Nucleus accumbens (tissue), 56 donors: ENCODE measurements around the gene ITGA1.
"Not testable (repeated sequence)": the region's sequence is repeated elsewhere in the genome, so short reads cannot be mapped to it uniquely, and the experiment has no call there.

ENCODE experiments used
- DNase-seq, 56 donors: peaks; one replicate each; lab custom pipeline; 2025; lab: John Stamatoyannopoulos, UW

The ITGA1 gene

DNA sequence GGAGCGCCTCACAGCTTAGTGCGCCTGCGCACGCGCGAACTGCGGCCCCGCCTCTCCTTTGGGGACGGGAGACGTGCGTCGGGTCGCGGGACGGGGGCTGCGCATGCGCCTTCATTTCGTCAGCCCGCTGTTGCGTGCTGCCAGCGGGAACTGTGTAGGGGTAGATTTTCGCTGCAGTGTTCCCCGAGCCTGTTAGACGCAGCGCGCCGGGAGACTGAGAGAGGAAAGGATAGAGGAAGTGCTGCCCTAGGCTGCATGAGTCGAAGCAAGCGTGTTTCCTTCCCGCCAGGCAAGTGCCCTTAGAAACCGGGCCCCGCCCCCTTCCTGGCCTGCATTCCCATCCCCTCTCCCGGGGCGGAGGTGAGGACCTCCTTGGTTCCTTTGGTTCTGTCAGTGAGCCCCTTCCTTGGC, 12.3 kb downstream of the ITGA1 start:
- DNase-seq: peak; percentile 39 to 97 (median 90)

DNA sequence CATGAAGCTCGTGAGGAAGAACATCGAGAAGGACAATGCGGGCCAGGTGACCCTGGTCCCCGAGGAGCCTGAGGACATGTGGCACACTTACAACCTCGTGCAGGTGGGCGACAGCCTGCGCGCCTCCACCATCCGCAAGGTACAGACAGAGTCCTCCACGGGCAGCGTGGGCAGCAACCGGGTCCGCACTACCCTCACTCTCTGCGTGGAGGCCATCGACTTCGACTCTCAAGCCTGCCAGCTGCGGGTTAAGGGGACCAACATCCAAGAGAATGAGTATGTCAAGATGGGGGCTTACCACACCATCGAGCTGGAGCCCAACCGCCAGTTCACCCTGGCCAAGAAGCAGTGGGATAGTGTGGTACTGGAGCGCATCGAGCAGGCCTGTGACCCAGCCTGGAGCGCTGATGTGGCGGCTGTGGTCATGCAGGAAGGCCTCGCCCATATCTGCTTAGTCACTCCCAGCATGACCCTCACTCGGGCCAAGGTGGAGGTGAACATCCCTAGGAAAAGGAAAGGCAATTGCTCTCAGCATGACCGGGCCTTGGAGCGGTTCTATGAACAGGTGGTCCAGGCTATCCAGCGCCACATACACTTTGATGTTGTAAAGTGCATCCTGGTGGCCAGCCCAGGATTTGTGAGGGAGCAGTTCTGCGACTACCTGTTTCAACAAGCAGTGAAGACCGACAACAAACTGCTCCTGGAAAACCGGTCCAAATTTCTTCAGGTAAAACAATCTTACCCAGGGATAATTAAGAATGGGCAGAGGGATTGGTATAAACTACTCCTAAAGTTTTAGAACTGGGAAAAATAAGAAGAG, 12.9 kb downstream of the ITGA1 start:
- DNase-seq: peak in 43 of 56 donors; percentile 9 to 69 (median 42)

DNA sequence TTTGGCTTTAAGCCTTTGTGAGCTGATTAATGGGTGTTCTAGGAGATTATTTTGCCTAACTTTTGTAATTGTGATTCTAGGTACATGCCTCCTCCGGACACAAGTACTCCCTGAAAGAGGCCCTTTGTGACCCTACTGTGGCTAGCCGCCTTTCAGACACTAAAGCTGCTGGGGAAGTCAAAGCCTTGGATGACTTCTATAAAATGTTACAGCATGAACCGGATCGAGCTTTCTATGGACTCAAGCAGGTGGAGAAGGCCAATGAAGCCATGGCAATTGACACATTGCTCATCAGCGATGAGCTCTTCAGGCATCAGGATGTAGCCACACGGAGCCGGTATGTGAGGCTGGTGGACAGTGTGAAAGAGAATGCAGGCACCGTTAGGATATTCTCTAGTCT, 13.6 kb downstream of the ITGA1 start:
- DNase-seq: peak in 10 of 56 donors; percentile 1 to 25 (median 6)

DNA sequence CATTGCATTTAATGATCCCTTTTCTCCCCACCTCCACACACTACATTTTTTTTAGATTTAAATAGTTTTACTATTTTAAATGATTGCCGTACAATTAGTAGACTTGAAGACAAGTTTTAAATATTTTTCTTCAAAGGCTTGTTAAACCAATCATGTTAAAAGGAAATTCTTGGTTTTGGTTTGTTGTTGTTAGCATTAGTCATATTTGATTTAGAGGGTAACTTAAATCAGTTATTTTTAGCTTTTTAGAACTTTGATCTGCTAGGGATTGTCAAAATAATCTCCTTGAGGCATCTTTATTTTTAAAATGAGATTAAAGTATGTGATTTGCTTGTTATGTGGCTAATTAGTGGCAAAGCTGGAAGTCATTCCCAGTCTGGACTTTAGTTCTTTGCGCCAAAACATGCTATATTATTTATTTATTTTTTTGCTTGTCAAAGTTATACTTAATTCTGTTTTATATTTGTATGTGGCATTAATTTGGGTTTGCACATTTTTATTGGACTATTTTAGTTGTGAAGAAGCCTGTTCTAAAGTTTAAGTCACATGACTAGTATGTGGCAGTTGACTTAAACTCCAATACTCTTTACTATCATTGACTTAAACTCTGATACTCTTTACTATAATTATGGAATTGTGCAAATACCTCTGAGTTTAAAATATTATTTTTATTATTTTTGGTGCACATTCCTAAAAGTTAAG, 14.7 kb downstream of the ITGA1 start:
- DNase-seq: no peak

DNA sequence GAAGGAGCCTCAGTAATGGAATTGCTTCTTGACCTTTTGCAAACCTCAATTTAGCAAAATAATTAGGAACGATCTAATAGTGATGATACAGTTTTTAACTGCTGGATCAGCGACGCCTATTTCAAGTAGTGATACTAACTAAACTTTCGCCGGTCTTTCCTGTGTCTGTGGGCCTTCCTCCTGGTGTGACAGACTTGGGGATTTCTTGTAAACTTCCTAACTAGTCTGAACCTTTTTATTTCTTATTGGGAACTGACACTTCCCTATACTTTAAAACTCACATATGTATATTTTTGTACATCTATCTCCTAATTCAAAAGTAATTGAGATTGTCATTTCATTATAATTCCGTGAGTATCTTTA, 15.2 kb downstream of the ITGA1 start:
- no peak for DNase-seq

DNA sequence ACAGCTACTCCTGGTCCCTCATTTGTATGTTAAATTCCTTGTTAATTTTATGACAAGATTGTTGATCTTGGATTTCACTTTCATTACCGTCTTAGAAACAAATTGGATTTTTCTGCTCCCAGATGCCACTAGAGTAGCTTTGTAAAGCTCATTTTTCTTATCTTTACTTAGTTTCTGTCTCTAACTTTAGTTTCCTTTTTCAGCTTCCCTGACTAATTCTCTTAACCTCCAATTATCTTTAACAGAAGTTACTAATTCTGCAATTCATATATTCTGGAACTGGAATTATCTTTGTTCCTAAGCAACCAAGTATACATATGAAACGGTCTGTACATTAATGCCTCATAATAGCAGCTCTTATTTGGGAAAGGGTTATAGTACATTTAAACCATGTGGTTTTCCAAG, 16.7 kb downstream of the ITGA1 start:
- DNase-seq: no peak

DNA sequence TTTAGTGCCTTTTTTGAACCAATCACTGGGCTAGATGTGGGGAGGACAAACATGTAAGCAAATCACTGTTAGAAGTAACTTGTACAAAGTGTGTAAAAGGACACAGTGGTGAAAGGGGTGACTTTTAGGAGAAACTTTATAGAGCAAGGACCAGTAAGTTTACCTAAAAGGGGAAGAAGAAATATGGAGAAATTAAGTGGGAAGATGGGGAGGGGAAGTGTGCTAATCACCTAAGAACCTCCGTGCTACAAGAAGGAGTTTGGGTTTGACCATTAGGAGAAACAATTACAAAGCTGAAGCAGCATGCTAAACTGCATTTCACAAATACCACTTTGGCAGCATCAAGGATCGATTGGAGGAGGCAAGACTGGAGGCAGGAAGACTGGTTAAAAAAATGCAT, 17.3 kb downstream of the ITGA1 start:
- no peak for DNase-seq

DNA sequence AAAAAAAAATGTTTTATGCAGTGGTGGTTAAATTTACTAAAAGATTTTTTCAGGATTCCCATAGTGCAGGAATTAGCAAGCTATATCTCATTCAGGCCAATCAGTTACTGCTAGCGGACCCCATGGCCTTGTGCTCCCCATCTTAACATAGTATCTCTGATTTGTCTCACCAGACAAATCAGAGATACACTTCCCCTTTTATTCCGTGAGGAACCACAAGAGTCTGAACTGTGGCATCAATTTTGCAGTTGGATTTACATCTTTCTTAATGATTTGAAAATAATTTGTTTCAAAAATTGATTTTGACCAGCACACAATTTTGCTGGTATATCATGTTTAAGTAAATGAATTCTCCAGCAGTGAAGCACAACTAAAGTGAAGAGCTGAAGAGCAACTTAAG, 17.9 kb downstream of the ITGA1 start:
- no peak for DNase-seq

DNA sequence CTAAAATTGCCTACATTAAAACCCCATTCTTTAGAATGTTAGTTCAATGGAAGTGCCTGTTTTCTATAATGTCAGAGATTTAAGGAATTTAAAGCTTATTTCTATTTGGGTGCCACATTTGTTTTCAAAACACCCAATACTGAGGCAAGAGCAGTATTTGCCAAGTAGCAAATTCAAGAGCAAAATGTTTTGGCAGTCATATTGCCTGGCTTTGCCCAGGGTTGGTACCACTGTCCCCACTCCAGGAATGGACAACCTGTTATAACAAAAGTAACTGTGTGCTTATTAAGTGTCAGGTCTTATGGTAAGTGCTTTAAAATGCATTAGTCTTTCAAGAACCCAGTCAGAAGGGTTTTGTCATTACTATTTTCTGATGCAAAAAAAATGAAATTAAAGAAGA, 19.3 kb downstream of the ITGA1 start:
- peak in 2 of 56 donors; percentile 1 to 2 for DNase-seq

DNA sequence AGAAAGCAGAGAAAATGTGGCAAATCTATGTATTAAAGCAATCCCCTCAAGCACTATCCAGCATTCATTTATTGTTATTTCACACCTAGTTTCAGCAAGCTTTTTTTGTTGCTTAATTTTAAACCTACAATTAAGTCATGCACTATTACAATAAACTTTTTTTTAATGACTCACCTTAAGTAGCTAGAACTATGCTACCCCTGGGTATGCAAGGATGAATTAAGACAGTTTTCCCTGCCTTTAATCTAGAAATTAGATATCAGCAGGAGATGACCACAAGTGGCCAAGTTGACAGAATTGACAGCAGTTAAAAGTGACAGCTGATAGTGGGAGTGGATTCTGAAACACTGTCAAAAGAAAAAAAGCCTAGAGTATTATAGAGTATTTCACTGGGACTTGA, 20.0 kb downstream of the ITGA1 start:
- DNase-seq: no peak

DNA sequence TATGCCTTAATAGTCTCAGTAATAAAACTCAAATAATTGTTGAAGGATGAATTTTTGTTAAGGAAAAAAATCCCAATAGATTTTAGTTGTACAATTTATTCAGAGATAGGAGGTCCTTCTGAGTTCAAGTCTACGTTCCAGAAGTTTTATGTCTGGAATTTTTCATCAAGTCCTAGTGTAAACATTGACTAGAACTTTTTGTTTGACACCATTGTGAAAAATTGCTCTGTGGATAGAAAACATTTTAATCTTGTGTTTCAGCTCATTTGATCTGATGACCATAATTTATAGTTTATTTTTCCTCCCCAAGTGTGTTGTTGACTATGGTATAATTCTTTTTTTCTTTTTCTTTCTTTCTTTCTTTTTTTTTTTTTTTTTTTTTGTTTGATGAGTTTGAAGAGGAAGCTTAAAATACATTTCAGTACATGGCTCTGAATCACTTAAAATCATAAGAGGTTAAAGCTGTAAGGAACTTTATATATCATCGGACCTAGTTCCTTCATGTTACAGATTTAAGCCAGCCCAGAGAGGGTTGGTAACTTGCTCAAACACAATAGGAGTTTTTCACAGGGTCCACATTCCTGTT, 20.7 kb downstream of the ITGA1 start:
- DNase-seq: no peak

DNA sequence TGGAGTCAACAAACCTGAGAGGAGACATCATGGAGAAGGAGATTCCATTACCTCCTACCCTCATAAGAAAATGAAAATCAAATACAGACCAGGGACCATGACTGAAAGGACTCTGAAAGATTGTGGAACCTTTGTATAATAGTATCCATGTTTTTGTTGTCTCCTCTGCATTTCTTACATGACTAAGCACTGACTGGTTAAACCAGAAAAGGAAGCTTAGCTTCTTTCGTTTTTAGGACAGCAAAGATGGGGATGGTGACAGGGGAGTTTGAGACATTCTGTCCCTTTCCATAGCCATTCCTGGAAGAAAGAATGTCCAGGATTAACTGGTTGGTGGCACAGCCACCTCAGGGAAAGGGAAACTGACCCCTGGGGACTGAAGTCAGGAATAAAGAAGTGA, 22.2 kb downstream of the ITGA1 start:
- no peak for DNase-seq

DNA sequence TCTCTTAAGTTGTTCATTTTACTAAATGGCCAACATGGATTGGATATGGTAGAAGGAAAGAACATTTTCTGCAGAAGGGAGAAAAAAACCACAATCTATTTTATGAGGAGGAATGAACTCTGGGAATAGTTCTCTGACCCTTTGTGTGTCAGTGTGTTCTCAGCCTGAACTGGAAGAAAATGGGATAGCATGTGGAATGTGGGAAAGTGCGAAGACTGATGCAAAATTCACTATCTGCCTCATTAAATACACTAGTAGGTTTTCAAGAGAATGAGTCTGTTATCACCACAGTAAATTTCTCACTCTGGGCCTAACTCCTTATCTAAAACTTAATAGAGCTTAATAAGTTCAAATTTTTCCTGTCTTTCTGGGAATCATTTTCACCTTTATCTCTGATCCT, 22.7 kb downstream of the ITGA1 start:
- no peak for DNase-seq

DNA sequence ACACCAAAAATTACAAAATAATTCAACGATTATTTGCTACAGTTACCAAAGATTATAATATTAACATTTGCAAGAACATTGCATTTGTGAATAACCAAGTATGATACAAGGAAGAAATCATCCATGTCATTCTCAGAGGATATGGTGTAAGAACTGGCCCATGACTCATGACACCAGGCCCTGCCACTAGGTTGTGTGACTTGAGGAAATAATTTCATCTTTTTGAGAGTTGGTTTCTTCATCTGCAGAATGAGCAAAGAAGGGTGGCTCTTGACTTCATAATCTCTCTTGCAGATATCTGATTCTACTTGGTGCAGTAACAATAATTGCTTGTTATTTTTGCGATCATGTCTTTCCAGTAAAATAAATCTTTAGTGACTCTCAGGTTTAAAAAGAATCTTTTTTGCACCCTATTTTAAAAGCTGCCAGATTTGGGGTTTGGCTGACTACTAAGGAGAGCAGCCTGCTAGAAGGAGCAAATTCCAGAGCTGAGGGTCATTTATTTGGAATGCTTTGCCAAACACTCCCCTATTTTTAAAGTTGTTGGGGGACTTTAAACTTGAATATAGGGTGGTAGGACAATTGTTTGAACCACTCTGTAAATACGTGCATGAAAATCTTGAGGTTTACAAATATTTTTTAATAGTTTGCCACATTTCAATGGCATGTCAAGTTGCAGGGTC, 23.5 kb downstream of the ITGA1 start:
- no peak for DNase-seq

DNA sequence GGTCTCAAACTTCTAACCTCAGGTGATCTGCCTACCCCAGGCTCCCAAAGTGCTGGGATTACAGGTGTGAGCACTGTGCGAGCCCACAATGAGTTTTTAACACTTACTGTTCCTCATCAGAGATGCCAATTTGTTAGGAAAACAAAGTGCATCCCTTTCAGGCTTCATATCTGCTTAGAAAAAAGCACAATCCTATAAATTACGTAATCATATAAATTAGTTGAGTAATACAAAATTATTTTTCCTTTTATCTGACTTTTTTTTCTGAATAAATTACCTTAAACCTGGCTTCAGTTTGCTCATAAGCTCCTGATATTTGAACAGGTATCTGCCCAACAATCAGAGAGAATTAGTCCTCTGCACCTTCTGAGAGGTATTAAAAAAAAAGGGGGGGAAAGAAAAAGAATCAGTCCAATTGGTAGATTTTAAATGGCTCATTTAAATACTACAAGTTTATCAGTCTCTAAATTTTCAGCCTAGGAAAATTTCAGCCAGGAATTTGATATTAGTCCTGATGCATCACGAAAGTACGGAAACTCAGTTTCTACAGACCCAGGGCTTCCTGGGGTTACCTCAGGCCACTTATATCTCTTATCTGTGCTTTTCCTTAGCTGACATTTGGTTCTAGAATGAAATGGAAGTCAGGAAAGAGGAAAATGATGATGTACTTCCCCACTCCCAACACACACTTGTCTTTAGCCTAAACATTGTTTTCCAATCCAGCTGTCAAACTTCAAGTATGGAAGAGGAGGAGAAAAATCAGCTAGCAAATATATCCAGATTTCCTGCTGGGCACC, 26.8 kb downstream of the ITGA1 start:
- DNase-seq: no peak

DNA sequence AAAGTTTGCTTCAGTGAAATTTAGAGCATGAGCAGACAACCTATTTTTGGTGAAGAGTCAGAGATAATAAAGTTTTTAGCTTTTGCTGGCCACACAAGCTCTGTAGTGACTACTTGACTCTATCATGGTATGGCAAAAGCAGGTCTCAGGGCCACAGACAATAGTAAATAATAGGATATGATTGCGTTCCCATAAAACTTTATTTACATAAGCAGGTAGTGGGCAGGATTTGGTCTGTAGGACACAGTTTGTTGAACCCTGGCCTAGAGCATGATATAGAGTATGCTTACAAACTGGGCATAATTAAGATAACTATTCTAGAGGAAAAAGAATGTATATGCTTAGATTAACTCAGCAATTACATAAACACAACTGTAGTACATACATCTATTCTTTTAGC, 30.1 kb downstream of the ITGA1 start:
- no peak for DNase-seq

DNA sequence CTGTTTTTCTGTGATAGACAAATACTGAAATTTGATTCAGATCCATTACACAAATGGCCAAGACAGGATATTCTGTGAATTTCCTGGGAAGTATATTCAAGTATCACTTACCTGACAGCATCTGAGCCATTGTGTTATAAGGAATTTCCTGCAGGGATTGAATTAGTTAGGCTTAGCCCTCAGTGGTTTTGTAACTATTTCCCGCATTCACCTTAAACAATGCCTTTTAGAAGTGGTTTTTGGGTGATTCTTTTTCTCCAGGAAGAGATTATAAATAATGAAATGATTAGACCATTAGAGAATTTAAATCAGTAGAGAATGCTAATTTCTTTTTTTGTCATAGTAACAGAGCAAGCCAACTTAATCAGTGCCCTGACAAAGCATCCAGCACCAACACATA, 30.6 kb downstream of the ITGA1 start:
- DNase-seq: no peak

DNA sequence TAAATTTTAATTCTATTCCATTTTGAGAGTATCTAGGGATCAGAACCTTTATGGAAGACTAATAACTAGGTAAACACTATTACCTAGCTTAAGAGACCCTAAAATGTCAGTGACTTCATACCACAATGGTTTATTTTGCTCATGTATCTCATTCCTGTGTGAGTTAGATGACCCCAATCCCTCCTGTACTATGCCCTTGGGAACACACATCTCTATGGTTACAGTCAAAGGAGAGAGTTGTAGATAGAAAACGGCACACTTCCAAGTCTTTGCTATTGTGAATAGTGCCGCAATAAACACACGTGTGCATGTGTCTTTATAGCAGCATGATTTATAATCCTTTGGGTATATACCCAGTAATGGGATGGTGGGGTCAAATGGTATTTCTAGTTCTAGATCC, 31.1 kb downstream of the ITGA1 start:
- not testable (repeated sequence) for DNase-seq

DNA sequence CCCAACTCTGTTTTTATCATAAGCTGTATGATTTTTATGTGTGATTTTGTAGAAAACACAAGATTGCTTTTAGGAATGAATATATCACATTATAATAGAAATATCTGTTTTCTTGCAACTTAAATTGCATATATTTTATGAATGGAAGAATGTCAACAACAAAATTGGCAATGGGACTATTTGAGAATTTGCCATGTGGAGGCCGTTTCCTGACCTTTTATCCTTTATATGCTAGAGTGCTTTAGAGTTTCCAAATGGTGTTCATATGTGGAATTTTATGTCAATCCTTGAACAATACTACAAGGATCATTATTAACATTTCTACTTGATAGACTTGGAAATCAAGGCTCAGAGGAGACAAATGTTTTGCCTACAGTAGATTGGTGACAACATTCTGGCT, 34.2 kb downstream of the ITGA1 start:
- DNase-seq: no peak

DNA sequence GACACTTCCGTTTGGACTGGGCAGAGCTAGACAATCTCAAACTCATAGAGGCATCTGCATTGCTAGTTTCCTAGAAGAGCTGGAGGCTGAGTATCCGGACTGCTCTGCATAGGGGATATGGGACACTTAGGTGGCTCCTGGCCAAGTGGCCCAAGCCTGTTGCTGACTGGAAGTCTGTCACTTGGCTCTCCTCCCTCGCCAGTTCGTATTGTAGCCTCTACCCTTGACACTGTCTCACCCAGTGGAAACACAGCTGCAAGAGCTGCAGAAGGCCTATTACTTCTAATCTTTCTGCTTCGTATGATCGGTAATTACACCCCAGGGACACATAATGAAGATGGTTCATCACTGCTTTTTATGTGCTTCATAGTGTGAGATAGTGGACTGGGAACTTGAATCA, 34.7 kb downstream of the ITGA1 start:
- peak in 4 of 56 donors; percentile 2 to 36 (median 6) for DNase-seq
